GM18858 (cell line): ENCODE results near the gene DTX3.
"Not testable (repeated sequence)": the region's sequence is repeated elsewhere in the genome, so short reads cannot be mapped to it uniquely, and the experiment has no call there.

Source experiments
- ATAC-seq: cut with Tn5 transposase; IDR thresholded peaks from one replicate; pipeline ENCODE4 v1.9.1; 2021; ENCODE audit not compliant: unreplicated experiment

Gene DTX3

DNA sequence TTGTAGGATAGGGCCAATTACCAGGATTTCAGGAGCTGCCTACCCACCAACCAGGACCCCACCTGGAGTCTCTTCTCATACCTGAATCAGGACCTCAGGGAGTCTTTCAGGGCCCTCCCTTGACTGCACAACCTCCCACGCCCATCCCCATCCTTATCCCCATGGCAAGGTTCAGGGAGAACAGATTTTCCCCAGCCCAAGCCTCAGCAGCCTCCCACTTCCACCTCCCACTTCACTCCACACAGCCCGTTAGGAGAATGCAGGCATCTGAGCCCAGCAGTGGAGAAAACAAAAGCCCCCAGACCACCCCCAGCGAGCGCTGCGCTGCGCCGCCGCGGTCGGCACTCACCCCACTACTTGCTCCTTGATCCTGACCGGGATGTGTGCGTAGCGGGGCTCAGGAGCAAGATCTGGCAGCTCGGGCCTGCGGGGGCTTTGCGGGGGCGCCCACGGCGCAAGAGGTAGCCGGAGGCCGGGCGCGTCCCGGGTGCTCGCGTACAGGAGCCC lies 27.0 kb downstream of the DTX3 start:
- no peak for ATAC-seq

- no peak for ATAC-seq
Observed at GRCh38 chr12:57632073-57632957, 27.7 kb downstream of the DTX3 start.

GRCh38 chr12:57632958-57633840 lies 28.6 kb downstream of the DTX3 start, which contains the start of gene B4GALNT1:
TSS of gene B4GALNT1 (minus strand) at chr12:57633201. CDS start at chr12:57632132, 1,069 bp downstream.
- peak; percentile 70 for ATAC-seq

- ATAC-seq, result not testable (repeated sequence)
Observed at GRCh38 chr12:57636731-57637130, 32.1 kb downstream of the DTX3 start.

- ATAC-seq, result no peak
Observed at GRCh38 chr12:57637364-57637763, 32.7 kb downstream of the DTX3 start.

DNA sequence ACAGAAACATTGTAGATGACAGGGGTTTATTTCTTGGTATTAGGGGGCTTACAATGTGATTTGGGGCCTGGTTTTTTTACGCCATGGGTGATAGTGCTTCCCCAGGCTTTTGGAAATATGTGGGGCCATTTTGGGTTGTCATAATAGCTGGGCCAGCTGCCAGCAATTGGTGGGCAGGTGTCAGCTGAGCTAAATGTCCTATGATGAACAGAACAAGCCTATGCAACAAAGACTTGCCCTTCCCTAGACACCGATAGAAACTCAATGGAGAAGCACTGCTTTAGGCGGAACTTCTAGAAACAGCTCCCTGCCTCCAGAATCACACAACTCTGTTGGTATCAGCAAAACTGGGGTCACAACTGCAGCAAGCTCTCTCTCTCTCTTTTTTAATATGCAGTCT lies 33.5 kb downstream of the DTX3 start:
- ATAC-seq, result no peak

GRCh38 chr12:57640175-57641042 lies 35.8 kb downstream of the DTX3 start:
- ATAC-seq, result no peak

- ATAC-seq, result no peak
Observed at GRCh38 chr12:57641699-57642442, 37.2 kb downstream of the DTX3 start.

GRCh38 chr12:57645990-57646658 lies 41.5 kb downstream of the DTX3 start:
- ATAC-seq, result not testable (repeated sequence)

- ATAC-seq, result not testable (repeated sequence)
Observed at GRCh38 chr12:57646659-57647049, 42.0 kb downstream of the DTX3 start.

DNA sequence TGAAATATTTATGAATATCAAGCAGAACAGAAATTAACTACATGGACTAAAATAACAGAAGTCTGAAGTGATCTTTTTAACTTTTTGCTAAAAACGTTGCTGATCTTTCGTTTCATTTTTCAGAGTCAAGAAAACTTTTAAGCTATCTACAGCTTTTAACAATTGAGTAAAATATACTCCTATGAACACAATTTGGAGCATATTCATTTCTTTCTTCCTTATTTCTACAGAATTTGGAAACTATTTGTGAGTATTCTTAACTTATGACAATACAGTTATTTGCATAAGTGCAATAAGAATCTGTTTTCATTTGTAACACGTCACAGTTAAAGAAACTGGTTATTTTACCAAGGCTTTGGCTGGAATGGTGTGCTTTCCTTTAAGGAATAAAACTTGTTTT lies 49.4 kb downstream of the DTX3 start:
- no peak for ATAC-seq

DNA sequence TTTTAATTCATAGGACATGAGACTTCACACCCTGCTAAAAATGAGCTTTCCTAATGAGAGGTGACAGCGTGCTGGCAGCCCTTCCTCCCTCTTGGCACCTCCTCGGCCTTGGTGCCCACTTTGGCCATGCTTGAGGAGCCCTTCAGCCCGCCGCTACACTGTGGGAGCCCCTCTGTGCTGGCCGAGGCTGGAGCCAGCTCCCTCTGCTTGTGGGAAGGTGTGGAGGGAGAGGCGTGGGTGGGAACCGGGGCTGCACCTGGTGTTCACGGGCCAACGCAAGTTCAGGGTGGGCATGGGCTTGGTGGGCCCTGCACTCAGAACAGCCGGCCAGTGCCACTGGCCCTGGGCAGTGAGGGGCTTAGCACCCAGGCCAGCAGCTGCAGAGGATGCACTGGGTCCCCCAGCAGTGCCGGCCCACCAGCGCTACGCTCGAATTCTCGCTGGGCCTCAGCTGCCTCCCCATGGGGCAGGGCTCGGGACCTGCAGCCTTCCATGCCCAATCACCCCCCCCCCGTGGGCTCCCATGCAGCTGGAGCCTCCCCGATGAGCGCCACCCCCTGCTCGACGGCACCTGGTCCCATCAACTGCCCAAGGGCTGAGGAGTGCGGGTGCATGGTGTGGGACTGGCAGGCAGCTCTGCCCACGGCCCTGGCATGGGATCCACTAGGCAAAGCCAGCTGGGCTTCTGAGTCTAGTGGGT lies 51.1 kb downstream of the DTX3 start:
- no peak for ATAC-seq

DNA sequence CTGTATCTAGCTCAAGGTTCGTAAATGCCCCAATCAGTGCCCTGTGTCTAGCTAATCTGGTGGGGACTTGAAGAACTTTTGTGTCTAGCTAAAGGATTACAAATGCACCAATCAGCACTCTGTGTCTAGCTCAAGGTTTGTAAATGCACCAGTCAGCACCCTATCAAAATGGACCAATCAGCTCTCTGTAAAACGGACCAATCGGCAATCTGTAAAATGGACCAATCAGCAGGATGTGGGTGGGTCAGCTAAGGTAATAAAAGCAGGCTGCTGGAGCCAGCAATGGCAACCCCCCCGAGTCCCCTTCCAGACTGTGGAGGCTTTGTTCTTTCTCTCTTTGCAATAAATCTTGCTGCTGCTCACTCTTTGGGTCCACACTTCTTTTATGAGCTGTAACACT lies 51.8 kb downstream of the DTX3 start:
- not testable (repeated sequence) for ATAC-seq

DNA sequence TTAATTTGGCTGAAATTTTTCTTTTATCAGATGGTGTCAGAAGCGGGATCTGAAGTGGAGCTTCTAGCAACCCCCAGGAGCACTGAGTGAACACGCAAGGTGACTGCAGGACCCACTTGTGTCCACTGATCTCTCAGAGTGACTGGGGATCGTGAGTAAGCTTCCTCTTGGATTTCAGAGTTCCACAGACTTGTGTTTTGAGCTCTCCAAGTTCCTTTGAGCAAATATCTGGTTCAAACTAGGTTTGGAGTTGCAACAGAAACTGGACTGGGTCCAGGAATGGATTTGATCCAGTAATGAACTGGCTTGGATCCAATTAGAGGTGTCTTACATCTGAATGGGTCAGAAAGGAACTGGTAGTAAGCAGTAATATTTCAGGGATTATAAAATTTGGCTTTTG lies 53.1 kb downstream of the DTX3 start:
- ATAC-seq, result no peak

GRCh38 chr12:57658890-57659289 lies 54.3 kb downstream of the DTX3 start:
- ATAC-seq, result no peak
